Measurements from ENCODE around the gene ME3.

The ME3 gene

GRCh38 chr11:86395061-86395551, 277.3 kb downstream of the ME3 start:
- H3K4me3 ChIP-seq (ENCODE audit: low read depth, low read length): peak overlapping the region; percentile 4; the same call in 1 of the 2 replicates
- no peak for DNase-seq (ENCODE audit: low read depth, low spot score)
- TF ChIP-seq, protein P1, sequence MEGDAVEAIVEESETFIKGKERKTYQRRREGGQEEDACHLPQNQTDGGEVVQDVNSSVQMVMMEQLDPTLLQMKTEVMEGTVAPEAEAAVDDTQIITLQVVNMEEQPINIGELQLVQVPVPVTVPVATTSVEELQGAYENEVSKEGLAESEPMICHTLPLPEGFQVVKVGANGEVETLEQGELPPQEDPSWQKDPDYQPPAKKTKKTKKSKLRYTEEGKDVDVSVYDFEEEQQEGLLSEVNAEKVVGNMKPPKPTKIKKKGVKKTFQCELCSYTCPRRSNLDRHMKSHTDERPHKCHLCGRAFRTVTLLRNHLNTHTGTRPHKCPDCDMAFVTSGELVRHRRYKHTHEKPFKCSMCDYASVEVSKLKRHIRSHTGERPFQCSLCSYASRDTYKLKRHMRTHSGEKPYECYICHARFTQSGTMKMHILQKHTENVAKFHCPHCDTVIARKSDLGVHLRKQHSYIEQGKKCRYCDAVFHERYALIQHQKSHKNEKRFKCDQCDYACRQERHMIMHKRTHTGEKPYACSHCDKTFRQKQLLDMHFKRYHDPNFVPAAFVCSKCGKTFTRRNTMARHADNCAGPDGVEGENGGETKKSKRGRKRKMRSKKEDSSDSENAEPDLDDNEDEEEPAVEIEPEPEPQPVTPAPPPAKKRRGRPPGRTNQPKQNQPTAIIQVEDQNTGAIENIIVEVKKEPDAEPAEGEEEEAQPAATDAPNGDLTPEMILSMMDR (IDR thresholded peaks at IDR 0.05; ENCODE audit: insufficient read depth, low read length, missing control alignments): no peak
- CTCF ChIA-PET: interaction anchor here (0.7 to 1.5 kb wide), 6 partner anchors 10 to 241 kb away, joined by 3 to 8 read pairs (median 4); no protein-coding TSS in a partner anchor
- POLR2A ChIA-PET: no interaction called here

Data from AG04449 (cell line).